NCI-H1417 treated with DMSO at 0.1 percent for 48 hours (cell line): ENCODE results near the gene SMCP.

Experiments used
- DNase-seq: peaks from one replicate; lab custom pipeline; 2025; lab: John Stamatoyannopoulos, UW

SMCP gene

DNA sequence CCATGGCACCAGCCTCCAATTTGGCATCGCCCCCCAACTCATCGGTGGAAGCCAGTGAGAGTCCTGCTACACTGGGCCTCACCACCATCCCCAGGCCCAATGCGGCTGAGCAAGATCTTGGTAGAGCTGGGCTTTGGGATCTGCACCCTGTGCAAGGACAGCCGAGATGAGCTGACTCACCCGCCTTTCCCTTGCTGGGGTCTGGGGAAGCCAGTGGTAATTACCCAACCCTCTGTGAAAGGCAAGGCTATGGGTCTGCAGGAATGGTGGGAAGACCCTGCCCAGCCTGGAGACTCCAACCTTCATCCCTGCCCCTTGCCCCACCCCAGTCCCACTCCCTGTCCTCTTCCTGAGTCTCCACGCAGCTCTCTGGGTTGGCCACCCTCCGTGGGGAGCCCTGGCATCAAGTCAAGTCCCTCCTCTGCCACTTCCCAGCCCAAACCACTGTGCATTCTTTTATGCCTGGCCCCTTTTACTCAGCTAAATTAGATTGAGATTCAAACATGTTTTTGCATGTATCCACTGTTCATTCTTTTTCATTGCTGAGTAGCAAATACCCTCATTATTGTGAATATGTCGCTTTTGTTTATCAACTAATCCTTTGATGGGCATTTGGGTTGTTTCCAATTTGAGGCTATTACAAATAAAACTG is 8.8 kb downstream of the SMCP start:
- no peak for DNase-seq

DNA sequence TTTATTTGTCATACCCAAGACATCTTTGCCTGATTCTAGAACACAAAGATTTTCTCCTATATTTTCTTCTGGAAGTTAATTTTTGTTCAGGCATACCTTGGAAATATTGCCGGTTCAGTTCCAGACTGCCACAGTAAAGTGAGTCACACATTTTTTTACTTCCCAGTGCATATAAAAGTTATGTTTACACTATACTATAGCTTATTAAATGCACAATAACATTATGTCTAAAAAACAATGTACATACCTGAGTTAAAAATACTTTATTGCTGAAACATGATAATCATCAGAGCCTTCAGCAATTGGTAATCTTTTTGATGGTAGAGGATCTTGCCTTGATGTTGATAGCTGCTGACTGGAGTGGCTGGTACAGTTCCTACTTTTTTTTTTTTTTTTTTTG is 10.0 kb downstream of the SMCP start:
- DNase-seq, result no peak

DNA sequence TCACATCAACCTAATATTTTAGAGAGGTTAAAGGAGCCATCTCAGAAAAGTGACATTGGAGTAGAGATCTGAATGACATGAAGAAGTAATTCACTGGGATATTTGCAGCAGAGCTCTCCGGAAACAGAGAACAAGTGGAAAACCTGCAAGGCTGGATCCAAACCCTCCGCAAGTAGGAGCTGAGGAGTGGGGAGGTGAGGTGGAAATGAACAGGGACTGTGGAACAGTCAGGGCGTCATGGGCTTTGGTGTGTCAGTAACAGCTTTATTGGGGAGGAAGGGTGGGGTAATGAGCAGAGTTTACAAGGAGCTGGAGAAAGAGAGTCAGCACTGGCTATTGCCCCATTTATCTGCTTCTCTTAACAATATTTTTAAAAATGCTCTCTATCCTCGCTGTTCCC is 20.9 kb downstream of the SMCP start:
- DNase-seq, result no peak

DNA sequence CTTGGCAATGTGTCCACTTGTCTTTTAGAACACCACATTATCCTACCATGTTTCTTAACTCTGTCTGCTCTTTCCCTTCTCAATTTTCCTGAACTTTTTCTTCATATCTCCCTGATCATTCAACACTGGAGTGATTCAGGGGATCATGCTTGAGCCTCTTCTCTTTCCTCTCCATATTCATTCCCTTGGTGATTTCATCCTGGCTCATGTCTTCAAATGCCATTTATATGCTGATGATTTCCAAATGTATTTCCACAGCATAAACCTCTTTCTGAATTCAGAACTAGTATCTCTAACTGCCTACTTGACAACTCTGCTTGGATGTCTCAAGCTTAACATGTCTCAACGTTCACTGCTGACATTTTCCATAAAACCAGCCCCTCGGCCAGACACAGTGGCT is 21.8 kb downstream of the SMCP start:
- DNase-seq, result no peak

DNA sequence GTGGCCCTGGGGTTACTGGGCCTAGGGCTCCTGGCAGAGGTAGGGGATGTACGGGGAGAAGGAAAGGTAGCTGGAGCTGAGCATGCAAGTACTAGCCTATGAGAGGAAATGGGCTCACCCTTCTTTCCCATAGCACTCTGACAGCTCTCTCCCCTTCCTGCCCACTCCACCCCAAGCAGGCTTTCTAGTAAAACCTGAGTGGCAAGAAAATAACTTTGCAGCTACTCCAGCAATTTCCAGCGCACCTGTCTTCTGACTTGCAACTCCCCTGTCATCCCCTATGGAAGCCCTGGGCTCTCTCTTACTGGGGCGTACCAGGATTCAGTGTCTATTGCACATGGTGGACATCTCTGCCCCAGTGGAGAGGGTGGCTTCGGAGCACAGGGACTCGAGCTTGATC is 23.5 kb downstream of the SMCP start:
- no peak for DNase-seq

DNA sequence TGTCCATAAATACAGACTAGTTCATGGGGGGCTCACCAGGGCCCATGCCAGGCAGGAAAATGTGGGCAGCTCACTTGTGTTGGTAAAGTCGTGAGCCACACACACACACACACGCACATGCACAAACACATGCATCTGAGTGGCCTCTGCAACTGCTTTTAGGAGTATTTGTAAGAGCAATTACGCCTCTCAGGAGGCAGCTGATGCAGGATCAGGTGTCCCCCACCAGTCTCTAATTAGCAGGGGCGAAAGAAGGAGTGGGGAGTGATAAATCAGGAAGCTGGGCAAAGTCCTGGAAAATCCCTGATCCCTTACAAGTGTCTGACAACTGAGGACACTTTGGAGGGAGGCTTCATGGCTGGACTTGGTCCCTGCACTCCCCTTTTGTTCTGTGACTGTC is 24.5 kb downstream of the SMCP start:
- no peak for DNase-seq

DNA sequence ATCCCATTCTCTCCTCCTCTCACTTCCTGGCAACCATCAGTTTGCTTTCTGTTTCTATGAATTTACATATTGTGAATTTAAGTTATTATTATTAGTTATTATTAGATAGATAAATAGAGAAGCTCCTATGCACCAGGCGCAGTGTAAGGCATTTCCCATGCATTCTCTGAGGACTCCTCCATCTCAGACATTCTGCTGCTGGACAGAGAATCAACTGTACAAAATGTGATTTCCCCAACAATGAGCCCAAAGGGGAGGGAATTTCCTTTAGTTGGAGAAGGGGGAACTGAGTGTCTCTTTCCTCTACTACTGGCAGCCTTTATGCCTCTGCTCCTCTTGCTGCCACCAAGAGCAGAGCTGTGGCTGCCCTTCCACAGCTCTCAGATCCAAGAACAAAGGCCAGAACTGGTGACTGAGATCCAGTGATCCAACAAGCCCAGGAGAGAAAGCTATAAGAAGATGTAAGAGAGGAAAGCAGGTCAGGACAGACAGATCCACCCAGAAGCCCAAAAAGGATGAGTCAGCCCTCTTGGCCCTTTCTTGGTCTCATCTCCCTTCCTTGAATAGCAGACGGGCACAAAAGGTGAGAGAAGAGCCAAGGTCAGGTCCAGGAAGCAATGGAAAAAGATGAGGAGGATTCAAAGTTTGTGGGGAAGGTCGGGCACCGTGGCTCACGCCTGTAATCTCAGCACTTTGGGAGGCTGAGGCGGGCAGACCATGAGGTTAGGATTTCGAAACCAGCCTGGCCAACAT is 26.7 kb downstream of the SMCP start:
- DNase-seq, result no peak

DNA sequence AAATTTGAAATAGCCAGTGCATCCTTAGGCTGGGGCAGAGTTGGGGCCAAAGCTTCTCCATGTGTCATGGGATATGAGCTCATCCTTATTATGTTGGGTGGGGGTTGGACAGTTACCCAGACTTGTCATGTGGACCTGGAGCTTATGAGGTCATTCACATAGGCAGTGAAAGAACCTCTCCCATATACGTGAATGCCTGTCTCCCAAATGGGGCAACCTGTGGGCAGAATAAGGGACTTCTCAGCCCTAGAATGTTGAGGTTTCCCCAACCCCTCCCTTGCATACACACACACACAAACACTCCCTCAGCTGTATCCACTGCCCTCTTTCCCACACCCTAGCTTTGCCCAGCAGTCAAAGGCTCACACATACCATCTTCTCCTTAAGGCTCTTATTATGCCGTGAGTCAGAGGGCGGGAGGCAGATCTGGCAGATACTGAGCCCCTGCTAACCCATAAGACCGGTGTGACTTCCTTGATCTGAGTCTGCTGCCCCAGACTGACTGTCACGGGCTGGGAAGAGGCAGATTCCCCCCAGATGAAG is 28.0 kb downstream of the SMCP start:
- no peak for DNase-seq

DNA sequence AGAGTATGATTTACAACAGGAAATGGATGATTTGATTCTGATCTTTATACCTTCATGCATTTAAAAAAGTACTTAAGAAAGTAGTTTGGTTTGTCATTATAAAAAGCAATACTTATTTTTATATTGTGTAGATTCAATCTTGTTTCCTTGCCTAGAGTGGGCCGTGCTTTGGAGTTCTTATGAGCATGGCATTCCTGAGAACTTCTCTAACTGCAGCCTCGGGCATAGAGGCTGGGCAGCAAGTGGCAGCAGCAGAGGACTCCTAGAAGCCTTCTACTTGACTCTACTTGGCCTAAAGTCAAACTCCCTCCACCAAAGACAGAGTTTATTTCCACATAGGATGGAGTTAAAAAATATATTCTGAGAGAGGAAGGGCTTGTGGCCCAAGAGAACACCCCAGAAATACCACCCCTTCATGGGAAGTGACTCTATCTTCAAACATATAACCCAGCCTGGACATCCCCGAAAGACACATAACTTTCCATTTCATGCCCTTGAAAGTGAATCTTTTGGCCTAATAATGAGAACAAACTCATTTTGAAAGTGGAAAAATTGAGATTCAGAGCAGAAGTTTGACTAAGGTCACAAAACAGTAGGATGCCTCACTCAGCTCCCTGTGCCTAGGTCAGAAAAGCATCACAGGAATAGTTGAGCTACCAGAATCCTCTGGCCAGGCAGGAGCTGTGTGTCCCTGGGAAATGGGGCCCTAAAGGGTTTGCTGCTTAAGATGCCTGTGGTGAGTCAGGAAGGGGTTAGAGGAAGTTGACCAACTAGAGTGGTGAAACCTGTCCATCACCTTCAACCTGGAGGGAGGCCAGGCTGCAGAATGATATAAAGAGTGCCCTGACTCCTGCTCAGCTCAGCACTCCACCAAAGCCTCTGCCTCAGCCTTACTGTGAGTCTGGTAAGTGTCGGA is 29.8 kb downstream of the SMCP start, which contains the start of gene IVL:
TSS of gene IVL (plus strand) at position 861 of the 916 bp plus-strand sequence. CDS start 1,252 bp downstream, outside the sequence.
- DNase-seq, result no peak

DNA sequence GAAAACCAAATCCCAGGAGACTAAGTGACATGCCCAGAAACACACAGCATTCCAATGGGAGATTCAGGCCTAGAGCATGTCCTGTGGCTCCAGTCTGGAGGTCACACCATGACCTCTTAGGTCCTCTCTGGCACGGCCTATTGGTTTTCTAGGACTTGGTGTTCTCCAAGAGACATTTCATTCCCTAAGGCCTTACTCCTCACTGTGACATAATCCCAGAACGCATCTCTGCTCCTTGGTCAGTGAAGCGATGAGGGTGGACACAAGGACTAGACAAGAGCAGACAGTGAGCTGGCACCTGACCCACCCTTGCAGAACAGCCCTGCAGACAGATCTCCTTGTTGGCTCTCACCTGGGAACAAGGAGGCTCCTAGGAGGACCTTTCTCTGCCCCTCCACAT is 31.1 kb downstream of the SMCP start:
- no peak for DNase-seq

DNA sequence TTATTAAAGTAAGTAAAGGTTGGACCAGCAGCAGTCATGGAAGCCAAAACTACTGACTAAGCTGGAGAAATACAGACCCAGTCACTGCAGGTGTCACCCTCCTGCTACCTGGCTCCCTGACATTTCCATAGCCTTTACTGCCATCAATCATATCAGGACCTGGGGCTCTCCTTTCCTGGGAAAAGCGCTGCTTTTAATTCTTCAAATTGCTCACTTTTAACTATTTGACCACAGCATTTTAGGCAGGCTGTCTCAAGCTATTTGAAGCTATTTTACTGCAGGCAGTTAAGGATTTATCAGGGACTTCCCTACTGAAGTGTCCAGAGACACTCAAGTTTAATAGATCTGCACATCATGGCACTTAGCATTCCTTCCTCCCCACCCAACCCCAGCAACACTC is 34.3 kb downstream of the SMCP start:
- no peak for DNase-seq

DNA sequence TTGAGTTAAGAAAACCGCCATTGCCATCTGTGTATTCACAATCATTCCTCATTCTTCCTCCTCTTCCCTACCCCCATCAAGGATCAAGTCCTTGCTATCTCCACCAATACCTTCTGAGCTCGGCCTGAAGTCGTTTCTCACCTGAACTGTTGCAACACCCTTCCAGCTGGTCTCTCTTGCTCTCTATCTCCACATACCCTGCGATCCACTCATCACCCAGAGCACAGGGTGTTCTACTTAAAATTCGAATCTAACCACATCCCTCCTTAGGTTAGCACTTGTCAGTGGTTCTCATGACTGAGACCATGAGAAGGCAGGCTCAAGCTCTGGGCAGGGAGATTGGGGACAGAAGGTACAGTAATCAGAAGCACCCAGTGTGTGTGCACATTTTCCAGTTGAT is 34.8 kb downstream of the SMCP start:
- DNase-seq, result no peak

DNA sequence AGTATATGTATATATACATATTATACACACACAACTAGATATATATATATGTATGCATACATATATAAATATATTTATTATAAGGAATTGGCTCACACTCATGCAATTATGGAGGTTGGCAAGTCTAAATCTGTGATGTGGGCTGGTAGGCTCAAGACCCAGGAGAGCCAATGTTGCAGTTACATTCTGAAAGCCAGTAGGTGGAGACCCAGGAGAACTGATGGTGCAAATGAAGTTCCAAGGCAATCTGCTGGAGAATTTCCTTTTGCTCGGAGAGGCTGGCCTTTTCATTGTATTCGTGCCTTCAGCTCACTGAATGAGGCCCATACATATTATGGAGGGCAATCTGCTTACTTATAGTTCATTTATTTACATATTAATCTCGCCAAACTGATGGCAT is 39.7 kb downstream of the SMCP start:
- DNase-seq, result no peak

DNA sequence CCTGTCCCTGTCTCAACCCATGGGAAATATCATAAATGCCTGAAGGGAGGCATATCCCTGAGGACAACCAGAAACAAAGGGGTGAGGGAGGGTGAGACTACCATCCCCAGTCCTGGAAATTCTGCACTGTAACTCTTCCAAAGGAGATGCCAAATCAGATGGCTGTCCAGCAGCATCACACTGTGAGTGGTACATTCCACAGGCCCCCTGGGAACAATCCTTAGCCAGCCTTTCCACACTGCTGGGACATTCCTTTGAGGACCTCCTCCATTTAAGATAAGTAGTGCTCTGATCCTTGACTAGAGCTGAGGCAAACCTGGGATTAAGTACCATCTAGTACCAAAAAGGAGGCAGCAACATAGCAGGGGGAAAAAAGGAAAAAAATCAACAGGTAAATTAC is 40.9 kb downstream of the SMCP start:
- DNase-seq, result no peak

DNA sequence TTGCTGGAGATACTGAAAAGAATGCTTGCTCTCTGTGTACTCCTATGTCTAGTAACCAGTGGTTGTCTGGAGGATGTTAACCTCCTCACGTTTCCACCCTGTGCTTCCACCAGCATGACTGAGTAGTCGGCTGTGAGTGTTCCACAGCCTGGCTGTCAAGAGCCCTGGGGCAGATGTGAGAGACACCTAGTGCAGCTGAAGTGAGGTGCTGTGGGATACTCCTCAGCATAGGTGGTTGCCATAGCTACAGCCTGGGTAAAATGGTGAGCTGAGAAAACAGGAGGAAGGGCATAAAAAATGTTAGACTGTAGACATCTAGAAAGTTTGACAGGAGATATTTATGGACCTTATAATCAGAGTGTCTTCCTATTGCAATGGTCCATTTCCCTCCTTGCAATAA is 46.1 kb downstream of the SMCP start:
- DNase-seq, result no peak

DNA sequence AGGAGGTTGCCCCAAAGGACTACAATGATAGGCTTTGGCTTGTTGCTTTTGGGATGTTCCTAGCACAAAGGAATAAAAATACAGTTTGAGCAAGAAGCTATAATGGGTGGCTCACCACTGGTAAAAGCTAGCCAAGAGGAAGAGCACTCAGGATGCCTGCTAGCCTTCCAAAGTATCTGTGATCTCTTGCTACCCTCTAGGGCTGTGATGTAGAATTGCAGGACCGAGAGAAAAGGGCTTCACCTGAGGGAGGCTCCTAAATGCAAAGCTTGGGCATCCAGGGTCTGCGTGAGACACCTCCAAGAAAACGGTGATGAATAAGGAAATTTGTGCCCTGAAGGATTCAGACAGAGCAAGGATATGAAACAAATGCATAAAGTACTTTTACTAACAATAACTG is 48.0 kb downstream of the SMCP start:
- no peak for DNase-seq

DNA sequence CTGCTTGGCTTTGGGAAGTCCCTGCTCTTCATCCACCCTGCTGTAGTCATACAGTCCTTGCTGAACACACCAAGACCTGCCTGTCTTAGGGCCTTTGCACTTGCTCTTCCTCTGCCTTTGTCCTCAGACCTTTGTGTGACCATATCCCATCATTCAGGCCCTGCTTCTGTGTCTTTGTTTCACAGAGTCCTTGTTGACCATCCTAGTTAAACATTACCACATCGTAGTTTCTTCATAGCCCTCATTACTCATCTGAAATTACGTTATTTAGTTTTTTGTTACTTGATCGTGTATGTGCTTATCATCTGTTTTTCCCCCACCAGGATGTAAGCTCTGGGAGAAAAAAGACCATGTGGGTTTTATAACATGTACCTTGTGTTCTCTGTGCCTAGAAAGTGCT is 50.5 kb downstream of the SMCP start:
- no peak for DNase-seq

DNA sequence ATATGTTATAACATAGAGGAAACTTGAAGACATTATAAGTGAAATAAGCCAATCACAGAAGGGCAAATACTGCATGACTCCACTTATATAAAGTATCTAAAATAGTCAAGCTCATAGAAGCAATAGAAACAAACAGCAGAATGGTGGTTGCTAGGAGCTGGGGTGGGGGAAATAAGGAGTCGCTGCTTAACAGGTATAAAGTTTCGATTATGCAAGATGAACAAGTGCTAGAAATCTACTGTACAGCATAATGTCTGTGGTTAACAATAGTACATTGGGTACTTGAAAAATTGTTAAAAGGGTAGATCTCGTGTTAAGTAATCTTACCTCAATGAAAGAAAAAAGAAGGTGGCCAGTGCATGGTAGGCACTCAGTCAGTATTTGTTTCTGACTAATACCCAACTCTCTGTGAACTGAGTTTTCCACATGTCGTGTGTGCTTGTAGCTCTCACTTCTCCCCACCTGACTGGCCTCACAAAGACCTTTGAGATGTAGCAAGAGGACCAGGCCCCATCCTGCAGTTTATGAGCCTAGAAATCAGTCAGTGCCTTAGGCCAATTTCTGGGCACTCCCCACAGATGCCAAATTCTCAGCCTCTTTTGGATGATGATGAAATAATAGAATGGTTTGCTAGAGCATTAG is 54.2 kb downstream of the SMCP start:
- no peak for DNase-seq

DNA sequence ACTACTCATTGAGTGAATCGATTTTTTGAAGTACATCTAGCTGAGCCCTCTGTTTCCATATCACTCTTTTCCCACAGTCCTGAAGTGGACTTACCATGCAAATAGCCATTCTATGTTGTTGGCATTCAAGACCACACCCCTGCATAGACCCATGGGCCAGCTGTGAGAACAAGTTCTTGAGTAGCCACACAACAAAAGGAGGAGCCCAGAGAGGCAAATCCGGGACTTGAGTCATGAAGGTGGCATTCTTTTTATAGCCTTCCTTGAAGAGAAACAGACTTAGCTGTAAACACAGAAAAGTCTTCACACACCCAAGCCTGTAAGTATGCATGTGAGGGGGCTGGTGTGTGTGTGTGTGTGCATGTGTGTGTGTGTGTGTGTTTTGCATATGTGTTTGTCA is 55.1 kb downstream of the SMCP start:
- DNase-seq, result no peak
